CD4-positive, alpha-beta T cell treated with Interleukin-10 for 1 hour (primary cell): Measurements from ENCODE around the gene AMBP.

Experiments used
- DNase-seq: peaks from one replicate; pipeline ENCODE4 v3.0.0-alpha.2; 2020

Gene AMBP

DNA sequence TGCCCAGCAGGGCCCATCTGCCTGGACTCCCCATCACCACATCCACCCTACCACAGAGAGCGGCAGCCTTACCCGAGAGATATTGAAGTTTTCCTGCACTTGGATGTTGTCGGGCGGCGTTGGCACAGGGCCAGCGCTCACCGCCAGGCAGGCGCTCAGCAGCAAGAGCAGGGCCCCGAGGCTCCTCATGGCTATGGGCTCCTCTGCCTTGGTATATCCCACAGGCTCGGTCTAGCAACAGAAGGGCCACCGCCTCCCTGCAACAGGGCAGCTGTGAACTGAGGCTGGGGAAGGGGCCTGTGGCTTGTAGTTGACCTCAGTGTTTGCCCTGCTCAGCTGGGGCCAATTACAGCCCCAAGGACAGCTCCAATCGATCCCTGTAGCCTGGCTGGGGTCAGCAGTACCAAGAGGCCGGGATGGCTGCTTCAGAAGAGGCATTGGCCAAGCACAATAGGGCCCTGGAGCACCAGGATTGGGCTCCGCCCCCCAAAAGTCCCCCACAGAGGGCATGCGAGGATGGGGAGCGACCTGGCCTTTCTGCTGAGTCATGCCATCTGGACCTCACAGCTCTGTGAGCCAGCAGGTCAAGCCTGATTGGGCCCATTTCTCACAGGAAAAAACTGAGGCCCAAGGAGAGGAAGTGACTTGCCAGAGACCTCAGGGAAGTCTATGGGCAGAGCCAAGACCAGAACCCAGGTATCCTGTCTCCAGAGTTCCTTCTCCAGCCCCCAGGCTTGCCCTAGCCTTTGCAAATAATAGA, at the start of gene AMBP:
Gene AMBP (minus strand): TSS at position 280 of the 760 bp plus-strand sequence. CDS start 91 bp downstream, at position 189.
- no peak for DNase-seq

DNA sequence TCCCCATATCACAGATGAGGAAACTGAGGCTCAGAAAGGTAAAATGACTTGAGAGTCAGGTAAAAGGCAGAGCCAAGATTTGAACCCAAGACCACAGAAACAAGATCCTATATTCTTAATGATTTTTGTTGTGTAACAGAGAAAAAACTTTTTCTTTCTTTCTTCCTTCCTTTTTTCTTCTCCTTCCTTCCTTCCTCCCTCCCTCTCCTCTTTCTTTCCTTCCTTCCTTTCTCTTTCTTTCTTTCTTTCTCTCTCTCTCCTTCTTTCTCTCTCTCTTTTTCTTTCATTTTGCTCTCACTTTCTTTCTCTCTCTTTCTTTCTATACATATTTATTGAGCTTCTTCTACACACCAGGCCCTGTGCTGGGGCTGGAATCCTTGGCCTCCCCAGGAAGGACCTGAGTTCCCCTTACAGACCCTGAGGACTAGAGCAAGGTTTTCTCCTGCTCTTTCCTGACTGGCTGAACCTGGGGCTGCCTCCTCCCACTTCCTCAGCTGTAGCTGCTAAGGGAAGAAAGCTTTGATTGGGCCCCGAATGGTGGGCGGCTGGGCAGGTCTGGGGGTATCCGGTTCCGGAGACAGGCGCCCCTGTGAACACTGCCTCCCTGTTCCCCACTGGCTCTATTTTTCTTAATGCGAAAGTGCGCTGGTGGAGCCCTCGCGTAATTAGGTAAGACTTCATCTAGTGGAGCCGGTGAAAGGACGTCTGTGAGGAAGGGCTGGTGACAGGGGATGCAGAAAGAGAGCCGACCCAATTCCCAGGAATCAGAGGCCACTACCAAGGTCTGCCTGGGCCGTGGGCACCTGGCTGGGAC, 48.4 kb upstream of the AMBP start:
- no peak for DNase-seq

DNA sequence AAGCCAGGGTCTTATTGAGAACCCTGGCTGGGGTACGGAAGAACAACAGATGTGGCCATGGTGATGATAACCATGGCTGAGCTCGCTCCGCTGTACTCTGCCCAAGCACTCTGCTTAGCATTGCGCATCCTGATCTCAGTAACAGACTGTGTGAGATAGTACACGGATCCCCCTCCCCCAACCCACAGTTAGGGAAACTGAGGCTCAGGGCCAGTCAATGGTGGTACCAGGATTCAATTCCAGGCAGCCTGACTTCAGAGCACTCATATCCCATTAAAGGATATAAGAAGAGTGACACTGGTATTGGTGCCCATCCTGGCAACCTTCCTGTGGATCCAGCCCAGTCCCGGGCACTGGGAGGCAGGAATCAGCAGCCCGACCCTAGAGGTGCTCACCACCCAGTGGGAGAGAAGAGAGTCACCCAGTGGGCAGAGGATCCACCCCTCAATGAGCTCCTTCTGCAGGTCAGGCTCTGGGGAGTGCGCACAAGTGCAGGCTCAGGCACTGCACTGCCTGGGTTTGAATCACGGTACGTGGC, 47.4 kb upstream of the AMBP start:
- no peak for DNase-seq

DNA sequence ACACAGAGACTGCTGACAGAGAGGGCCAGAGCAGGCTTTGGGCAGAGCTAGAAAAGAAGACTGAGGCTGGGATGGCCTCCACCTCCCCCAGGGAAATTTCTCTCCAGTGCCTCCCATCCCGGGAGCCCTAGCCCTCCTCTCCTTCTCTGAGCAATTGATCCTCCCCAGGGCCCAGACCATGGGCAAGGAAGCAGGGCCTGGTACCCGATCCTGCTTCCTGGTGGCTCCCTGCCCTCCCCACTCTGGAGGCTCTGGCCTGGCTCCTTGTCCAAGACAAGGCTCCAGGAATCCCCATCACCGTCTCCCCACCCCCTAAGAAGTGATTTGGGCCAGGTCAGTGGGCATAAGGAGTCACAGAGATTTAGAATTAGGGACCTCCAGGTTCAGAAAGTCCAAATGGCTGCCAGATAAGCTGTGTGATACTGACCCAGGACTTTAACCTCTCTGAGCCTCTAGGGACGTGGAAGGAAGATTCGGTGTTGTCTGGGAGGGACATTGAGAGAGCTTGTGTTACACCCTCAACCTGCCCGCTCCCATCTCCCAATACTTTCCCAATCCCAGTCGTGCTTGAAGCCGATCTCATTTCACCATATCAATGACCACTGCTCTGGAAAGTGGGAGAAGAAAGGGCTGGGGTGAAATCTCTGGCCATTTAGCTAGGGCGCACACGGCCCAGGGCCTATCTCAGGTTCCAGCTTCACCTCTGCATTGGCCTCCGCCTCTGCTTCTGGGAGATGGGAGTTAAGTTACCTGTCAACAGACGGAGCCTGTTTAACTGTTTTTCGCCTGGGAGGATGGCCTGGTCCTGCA, 46.8 kb upstream of the AMBP start:
- DNase-seq: no peak

DNA sequence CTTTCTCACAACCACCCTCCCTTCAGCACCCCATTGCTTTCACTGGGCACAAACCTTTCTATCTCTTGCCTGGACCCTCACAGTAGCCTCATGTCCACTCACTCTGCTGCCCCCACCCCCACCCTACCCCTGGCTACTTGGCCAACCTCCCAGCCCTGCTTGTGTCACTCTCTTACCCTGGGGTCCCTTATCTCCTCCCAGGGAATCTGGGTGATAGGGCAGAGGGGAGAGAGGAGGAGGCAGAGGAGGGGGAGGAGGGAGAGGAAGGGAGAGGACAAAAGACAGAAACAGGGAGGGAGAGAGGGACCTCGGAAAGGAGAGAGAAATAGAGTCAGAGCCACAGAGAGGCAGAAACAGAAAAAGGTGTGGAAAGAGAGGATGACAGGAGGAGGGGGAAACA, 46.0 kb upstream of the AMBP start:
- DNase-seq: no peak

DNA sequence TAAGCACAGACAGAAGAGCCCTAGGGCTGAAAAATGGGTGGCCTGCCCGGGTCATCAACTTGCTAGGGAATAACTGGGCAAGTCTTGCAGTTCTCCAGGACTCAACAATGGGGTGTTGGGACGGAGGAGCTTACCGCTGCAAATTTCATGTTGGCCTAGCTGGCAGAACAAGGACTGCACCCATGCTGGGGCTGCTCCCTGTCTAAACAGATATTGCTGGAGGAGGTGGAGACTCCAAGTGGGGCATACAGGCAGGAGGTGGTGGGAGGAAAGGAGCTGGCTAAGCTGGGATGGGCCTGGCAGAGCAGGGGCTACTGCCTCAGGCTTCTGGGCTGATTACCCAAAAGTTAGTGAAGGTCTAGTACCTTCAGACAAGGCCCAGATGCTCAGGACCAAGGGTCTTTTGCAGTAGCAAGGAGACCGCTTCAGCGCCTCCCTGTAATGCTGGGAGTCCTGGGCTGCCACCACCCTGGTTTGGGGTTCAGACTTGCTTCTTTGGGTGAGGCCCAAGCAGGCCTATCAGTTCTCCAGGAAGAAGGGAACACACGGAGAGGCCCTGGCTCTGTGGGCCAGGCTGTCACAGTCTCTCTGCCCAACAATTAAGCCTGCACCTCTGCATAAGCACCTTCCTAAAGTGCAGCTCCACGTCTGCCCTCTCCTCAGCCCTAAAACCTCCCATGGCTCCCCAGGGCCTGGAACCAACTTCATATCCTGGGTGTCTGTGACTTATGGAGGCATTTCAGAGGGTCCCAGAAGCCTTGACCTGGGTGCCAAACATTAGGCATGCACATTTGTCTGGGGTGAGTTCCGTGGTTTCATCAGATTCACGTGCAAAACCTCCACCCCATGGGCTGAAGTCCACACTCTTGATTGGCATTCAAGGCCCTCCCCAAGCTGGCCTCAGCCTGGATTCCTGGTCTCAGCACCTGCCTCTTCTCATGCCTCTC, 45.2 kb upstream of the AMBP start:
- DNase-seq: no peak

DNA sequence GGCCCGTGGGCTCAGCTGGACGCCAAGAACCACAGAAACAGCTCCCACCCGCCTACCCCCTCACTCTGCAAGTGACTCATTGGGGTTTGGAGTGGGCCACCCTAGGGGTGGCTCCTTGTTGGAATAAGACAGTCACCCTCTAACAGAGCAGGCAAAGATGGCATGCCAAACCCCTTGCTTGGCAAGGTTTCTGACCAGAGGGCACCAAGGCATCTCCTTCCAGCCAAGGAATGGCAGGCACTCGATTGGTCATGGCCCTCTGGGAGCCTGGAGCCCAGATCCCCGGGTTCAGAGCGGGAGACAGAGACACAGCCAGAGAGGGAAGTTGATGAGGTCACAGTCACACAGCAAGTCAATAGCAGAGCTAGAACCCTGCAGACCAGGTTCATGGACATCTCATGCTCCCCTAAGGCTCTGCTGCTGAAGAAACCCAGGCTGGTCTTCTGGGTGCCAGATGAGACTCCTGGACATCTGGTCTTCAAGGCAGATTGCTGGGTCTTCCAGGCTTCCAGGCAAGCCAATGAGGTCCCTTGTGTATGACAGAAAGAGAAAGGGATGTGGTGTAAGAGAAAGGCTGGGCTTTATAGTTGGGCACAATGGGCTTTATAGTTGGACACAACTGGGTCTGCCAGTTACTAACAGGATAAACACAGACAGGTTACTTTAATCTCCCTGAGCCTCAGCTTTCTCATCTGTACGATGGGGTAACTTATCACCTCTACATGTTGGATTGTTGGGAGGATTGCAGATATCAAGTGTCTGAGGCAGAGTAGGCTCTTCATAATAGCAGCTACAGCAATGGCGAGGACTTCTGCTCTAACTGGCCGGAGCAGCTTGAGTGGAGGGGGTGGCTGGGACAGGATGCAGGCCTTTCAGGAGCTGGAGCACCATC, 44.3 kb upstream of the AMBP start:
- DNase-seq: no peak

DNA sequence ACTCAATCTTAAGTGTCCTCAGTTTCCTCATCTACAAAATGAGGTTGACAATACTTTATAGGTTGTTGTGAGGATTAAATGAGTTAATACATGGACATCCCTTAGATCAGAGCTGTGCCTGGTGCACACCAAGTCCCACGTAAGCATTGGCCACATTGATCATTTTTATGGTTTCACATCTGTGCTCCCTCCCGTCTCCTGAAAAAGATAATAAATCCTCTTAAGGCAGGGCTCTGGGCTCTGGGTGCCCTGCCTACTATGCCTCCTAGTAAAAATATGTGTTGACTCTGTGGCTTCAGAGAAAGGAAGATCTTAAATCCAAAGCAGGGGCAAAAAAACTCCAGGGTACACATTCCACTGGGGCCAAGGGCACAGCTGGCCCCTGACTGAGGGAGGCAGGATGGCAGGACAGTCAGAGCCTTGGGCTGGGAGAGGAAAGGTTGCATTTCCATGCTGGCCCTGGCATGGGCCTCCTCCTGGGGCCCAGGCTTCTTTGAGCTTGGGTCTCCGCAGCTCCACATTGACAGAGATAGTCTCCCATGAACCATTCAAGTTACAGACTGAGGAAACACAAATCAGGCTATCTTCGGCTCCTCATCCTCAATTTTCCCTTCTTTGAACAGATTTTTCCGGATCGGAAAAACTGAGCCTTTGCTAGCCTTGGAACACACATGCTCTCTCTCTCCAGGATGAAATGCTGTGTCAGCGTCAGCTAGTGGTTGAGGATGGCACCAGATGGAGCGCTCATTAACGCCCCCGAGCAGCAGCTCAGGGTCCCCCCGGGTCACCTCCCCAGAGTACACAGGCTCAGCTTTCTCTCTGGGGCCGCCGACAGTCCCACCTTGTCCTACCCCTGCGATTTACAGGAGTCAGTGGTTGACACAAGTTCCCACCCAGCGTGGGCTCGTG, 43.4 kb upstream of the AMBP start:
- no peak for DNase-seq

DNA sequence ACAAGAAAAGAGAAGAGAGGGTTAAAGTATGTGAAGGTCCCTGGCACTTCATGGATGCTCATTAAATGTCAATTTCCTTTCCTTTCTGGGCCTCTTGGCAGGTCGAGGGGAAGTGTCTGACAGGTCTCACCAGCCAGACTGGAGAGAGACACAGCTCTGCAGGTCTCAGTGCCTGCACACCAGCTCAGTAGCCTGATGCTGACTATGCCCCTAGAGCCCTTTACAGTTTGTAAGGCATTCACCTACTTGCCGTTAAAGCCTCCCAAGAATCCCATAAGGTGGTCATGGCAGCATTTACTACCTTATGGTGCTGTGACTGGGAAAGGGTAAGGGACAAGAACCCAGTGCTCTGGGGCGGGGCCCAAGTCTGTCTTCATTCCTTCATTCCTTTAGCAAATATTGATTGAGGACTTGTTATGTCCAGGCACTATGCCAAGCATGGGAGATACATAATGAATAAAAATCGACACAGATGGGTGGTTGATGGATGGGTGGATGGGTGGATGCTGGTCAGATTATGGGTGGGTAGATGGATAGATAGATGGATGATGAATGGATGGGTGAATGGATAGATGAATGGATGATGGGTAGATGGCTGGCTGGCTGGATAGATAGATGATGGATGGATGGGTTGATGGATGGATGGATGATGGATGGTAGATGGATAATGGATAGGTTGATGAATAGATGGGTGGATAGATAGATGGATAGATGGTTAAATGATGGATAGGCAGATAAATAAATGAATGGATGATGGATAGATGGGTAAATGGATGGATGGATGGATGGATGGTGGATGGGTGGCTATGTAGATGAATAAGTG, 42.3 kb upstream of the AMBP start:
- DNase-seq: no peak

DNA sequence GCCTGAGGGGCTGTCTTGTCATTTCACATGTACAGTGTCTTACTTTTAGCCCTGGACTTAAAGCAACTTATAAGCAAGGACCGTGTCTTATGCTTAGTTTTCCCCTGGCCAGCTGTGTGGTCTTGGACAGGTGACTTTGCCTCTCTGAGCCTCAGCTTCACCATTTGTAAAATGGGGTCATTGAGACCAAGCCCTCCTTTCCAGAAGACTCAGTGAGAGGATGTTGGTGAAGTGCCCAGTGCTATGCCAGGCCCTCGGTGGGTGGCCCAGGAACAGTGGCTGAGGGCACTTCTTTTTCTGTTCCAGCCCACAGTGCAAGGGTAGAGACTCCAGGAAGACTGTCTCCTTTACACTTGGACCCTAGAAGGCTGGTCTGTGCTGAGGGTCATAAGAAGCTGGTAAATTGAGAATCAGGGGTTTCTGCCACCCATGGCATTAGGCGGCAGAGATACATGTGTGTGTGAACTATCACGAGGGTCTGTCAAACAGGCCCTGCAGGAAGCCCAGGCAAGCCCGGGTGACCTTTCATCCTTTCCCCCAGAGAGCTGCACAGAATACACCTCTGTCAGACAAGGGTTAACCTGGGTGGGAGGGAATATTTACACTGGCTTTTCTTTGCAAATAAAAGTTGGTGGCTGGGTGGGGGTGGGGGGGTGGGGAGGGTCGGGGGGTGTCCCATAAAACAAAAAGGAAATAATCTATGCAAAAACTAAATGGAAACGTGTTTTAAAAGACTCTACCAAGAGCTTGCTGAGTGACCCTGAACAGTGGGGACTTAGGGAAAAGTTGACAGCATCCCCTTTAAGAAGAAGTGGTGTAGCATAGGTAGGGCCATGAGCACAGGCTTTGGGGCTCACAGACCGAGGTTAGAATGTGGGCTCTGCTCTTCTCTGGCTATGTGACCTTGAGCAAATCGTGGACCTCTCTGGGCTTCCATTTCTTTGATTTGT, 41.4 kb upstream of the AMBP start:
- no peak for DNase-seq

DNA sequence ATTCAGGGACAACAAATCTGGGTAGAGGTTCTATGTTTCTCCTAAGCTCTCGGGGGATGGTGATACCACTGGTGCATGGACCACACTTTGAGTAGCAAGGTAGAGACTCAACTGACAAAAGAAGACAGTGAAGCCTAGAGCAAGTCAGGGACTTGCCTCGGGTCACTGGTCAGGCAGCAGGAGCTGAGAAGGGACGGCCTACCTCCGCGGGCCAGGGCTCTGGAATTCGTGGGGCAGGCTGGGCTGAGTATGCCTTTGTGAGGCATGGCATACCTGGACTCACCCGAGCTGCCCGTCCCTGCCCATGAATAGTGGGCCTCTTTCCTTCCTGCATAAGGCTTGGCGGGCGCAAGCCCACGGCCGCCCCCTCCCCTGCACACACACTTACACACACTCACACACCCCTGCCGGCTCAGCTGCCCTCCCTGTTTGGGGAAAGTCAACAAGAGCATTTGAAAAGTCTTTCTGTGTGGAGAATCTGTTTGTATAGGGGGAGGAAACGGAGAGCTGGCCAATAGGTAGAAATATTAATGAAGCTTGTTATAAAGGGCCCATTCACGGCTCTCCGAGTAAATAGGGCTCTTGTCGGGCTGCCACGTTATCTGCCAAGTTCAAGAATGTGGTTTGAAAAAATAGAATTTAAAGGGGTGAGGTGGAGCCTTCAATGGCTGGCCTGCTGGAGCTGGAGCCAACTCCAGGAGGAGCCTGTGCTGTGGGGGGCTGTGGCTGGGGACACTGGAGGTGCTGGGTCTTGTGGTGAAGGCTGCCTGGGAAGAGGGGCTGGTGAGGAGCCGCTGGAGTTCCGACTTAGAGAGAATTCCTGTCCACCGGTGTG, 40.1 kb upstream of the AMBP start:
- no peak for DNase-seq

DNA sequence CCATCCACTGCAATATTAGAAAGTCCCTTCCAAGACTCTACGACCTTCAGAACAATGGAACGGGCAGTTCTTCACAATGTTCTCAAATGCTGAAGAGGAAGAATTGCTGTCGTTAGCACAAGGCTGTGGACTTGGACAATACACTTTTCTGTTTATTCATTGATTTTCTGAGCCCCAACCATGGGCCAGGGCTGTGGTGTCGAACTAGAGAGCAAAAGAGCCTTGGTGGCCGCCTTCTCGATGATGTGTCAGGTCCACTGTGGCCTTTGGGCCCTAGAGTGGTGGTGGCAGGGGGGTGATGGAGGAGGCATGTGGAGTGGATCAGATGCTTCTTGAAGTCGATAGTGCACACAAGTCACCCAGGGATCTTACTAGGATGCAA, 39.5 kb upstream of the AMBP start:
- no peak for DNase-seq

DNA sequence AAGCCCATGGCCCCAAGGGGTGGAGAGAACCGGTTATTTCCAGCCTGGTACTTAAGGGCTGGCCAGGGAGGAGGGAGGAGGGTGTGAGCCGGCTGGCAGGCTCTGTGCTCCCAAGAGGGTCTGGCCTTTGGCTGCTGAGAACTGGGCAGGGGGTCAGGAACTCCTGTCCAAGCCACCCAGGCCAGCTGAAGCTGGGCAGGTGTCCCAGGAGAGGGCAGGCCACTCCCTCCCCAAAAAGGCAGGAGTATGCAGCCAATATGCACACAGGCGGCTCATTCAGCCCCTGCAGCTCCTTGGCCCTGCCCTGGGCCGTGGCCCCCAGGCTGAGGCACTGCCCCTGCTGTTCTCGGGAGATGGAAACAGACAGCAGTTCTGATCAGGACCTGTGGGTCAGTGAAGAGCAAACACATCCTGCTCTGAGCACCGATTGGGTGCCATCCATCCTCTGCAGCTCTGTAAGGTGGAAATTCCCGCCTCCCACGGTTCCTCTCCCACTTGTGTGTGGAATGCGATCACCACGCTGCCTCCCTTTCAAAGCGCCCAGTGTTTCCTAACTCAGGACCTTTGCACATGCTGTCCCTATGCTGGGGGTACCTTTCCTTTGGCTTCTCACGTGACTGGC, 38.1 kb upstream of the AMBP start:
- DNase-seq: no peak

DNA sequence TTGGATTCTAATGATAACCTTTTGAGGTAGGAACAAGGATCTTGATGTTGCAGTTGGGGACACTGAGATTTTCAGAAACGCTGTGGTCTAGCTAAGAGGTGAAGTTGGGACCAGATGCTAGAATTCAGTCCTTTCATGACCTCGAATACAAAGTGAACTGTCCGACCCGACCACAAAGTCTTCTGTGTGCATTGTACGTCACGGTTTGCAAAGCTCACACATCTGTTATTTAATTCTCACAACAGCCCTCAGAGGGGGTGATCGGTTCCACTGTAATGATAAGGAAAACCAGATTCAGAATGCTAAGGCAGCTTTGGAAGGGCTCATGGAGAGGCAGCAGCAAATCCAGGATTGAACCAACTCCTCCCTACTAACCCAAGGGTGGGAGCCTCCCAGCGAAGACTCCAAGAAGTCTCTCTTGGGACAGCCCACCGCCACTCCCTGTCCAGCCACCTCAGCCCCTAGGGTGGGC, 37.6 kb upstream of the AMBP start:
- DNase-seq: no peak

DNA sequence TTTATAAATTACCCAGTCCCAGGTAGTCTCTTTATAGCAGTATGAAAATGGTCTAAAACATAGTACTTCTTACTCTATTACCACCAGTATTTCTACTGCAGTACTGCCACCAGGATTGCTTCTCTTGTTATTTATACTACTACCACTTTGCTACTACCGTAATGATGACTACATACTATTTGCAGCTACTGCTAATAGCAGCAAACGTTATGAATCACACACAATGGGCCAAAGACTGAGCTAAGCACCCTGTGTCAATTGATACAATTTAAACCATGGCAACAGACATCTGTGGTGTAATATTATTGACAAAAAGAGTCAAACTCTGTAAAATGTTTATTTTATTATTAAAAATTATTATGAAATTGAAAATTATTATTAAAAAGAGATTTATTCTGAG, 36.3 kb upstream of the AMBP start:
- DNase-seq: no peak
